Mucosa of descending colon (tissue), 3 donors: ENCODE measurements around the gene SNX24. TPM values are rescaled to one million over a fixed set of nuclear protein-coding genes. Genes with fewer than 3 reads are reported as not detected.
A peak's percentile ranks its signal among the peaks of the same experiment; 100 is the strongest.

ENCODE experiments used
- ATAC-seq: fragments of 200-7000 bp; cut with Tn5 transposase; one replicate; pipeline ENCODE4 v1.9.1; 2020; ENCODE audit warnings: mild to moderate bottlenecking, moderate library complexity
- DNase-seq, 3 donors: peaks; one replicate each; pipeline ENCODE4 v3.0.0-alpha.2; 2020
- H3K36me3 ChIP-seq: fragments of 200-600 bp; one replicate; pipeline ENCODE4 v1.8.0; 2021; ENCODE audit warnings: low read depth, mild to moderate bottlenecking
- H3K4me1 ChIP-seq: fragments of 200-600 bp; one replicate; pipeline ENCODE4 v1.8.0; 2021; ENCODE audit warnings: low read depth, mild to moderate bottlenecking
- H3K4me3 ChIP-seq: fragments of 200-600 bp; one replicate; pipeline ENCODE4 v1.8.0; 2021; ENCODE audit warnings: mild to moderate bottlenecking
- H3K9me3 ChIP-seq: fragments of 200-600 bp; one replicate; pipeline ENCODE4 v1.8.0; 2021; ENCODE audit warnings: mild to moderate bottlenecking
- CTCF ChIP-seq: fragments of 200-600 bp; IDR thresholded peaks from one replicate; pipeline ENCODE4 v1.8.0; 2022; ENCODE audit warnings: antibody characterized with exemption, mild to moderate bottlenecking
- intact Hi-C, 2 donors: fragments of 100-400 bp; cut with DNase I in 1 of 2; cut with micrococcal nuclease in 1 of 2; formaldehyde crosslinking; loops; one replicate each; pipeline versions ENCODE4 v1.11.0 to v1.11.1; 2022; cut with DNase I, micrococcal nuclease
- total RNA-seq, 3 donors: library from RNA; stranded (reverse); fragmentation: NEBNext Ultra II Directional in 2 of 3; extraction: Animal tissue kit (Norgen Biotek cat#: 25700) in 2 of 3; gene quantifications; one replicate each; pipeline versions ENCODE4 v1.2.1 to v1.2.4, GENCODE V29; 2021 to 2023
- donor health status: DM: no; HTN: no; CAD: no; lungs with moderate emphysema.
- donor health status: DM: no; HTN: no; CAD: no.
- donor health status: DM: no; HTN: yes; CAD: no.

Gene SNX24
- total RNA-seq, 3 donors from 2014 or later = 15.4 to 17.5 (median 15.7) TPM

GRCh38 chr5:122858451-122858850 is 13.0 kb downstream of the SNX24 start:
- Histone ChIP-seq H3K36me3 (no peaks in the 10 kb centered on the region), H3K4me1 (no peaks in the 10 kb centered on the region), H3K4me3 (no peak overlapping the region), H3K9me3 (no peaks in the 10 kb centered on the region)
- DNase-seq = peak in 1 of 3 donors; percentile 51
- ATAC-seq = peak; percentile 90
- intact Hi-C loops = no loop called here
- TF ChIP-seq CTCF = no peak

GRCh38 chr5:122863240-122863639 is 17.8 kb downstream of the SNX24 start:
- TF ChIP-seq CTCF = no peak
- no peaks in the 10 kb centered on the region for H3K4me1 ChIP-seq
- DNase-seq (no peak), ATAC-seq (no peak)
- H3K36me3 ChIP-seq = no peaks in the 10 kb centered on the region
- H3K4me3 ChIP-seq = no peak overlapping the region
- intact Hi-C loops = no loop called here
- H3K9me3 ChIP-seq = no peaks in the 10 kb centered on the region

- Histone ChIP-seq H3K9me3 (no peaks in the 10 kb centered on the region), H3K4me3 (no peak overlapping the region), H3K4me1 (no peaks in the 10 kb centered on the region), H3K36me3 (no peaks in the 10 kb centered on the region)
- no peak for TF ChIP-seq CTCF
- DNase-seq (no peak), ATAC-seq (no peak)
- intact Hi-C loops = no loop called here
Observed at GRCh38 chr5:122863721-122864120, 18.3 kb downstream of the SNX24 start.

- Histone ChIP-seq H3K4me3 (no peak overlapping the region), H3K36me3 (no peaks in the 10 kb centered on the region), H3K4me1 (no peaks in the 10 kb centered on the region), H3K9me3 (no peaks in the 10 kb centered on the region)
- no peak for TF ChIP-seq CTCF
- intact Hi-C loops = no loop called here
- ATAC-seq = no peak
- no peak for DNase-seq
Observed at GRCh38 chr5:122864400-122864799, 19.0 kb downstream of the SNX24 start.

GRCh38 chr5:122864842-122865241 is 19.4 kb downstream of the SNX24 start:
- Histone ChIP-seq H3K4me3 (no peak overlapping the region), H3K4me1 (no peaks in the 10 kb centered on the region), H3K36me3 (no peaks in the 10 kb centered on the region), H3K9me3 (no peaks in the 10 kb centered on the region)
- no peak for DNase-seq
- intact Hi-C loops = no loop called here
- TF ChIP-seq CTCF = no peak
- ATAC-seq = no peak

- no peaks in the 10 kb centered on the region for H3K4me1 ChIP-seq
- H3K4me3 ChIP-seq = no peak overlapping the region
- H3K9me3 ChIP-seq = no peaks in the 10 kb centered on the region
- DNase-seq (no peak), ATAC-seq (no peak)
- intact Hi-C loops = no loop called here
- TF ChIP-seq CTCF = no peak
- no peaks in the 10 kb centered on the region for H3K36me3 ChIP-seq
Observed at GRCh38 chr5:122870219-122870856, 24.9 kb downstream of the SNX24 start.
